Measurements from ENCODE around the gene TTC28. TPM values are rescaled to one million over a fixed set of nuclear protein-coding genes. Genes with fewer than 3 reads are reported as not detected.

The TTC28 gene
- total RNA-seq, 1 donor from 2014 or later = 17.0 TPM

DNA sequence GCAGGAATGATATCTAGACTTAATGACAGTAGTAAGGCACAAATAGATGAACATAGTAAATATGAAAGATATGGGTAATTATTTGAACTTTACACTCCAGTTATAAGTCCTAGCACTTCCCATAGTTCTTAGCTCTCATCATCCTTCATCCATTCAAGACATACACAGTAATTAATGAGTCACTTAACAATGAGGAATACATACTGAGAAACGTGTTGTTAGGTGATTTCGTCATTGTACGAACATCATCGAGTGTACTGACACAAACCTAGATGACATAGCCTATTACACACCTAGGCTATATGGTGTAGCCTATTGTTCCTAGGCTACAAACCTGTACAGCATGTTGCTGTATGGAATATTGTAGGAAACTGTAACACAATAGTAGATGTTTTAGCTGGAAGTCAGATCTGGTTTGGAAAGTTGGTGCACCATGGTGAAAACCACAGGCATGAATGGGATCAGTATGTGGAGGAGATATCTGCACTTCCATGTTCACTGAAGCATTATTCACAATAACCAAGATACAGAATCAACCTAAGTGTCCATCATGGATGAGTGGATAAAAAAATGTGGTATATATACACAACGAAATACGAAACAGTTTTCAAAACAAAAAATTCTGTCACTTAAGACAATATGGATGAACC is 530.7 kb downstream of the TTC28 start:
- ATAC-seq (no peak), DNase-seq (no peak)
- intact Hi-C loops (cut with micrococcal nuclease) = no loop called here

DNA sequence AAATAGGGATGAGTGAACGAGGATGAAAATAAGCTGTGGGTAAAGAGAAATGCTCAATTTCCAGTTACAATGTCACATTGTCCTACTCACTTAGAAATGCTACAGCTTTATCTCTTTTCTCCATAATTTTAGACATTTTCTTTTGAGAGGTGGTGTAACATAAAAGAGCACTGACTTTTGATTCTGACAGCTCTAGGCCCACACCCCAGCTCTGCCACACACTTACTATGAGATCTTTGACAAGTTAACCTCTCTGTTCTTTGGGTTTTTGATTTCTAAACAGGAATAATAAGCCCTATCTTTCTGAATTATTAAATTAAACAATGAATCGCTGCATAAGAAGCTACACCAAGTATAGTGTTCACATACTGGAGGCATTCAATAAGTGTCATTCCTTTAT is 532.2 kb downstream of the TTC28 start:
- intact Hi-C loops (cut with micrococcal nuclease) = no loop called here
- ATAC-seq = no peak

GRCh38 chr22:28146401-28147314 is 533.0 kb downstream of the TTC28 start:
- intact Hi-C loops (cut with micrococcal nuclease) = no loop called here
- DNase-seq (no peak), ATAC-seq (peak; percentile 58)

More for the DNA sequence above, 532.2 kb downstream of the TTC28 start:
- no peak for DNase-seq

DNA sequence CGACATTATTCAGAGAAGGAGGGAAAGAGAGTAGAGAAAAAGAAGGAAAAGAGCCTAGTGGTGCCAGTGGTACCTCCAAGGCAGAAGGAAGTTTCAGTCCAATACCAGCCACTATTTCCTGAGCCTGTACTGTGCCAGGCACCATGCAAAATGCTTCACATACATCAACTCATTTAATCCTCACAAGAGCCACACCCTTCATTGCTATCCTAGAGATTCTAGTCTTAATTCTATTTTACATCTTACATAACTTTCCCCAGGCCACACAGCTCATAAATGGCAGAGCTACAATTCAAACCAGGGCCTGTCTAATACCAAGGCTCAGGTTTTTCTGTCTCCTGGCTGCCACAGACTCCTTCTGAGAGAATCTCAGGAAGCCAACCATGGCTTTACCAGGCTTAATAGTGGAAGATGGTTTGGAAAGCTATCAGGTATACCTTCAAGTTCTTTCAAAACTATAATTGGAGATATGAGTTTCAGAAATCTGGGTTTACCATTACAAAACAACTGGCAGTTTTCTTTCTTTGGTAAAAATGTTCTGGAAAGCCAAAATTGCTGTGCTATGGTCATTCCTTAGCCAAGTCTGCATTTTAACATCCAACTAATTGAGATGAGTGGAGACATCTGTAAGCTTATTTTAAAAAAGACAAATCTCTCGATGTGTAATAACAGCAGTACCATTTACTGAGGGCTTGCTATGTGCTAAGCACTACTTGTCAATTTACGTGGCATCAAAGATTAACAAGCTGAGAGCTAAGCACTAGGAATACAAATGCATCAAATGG is 535.5 kb downstream of the TTC28 start:
- intact Hi-C loops (cut with micrococcal nuclease) = no loop called here
- DNase-seq (no peak), ATAC-seq (peak; percentile 42)

- intact Hi-C loops (cut with micrococcal nuclease) = no loop called here
- DNase-seq (no peak), ATAC-seq (peak; percentile 44)
Measured at GRCh38 chr22:28143241-28143865, 536.3 kb downstream of the TTC28 start.

DNA sequence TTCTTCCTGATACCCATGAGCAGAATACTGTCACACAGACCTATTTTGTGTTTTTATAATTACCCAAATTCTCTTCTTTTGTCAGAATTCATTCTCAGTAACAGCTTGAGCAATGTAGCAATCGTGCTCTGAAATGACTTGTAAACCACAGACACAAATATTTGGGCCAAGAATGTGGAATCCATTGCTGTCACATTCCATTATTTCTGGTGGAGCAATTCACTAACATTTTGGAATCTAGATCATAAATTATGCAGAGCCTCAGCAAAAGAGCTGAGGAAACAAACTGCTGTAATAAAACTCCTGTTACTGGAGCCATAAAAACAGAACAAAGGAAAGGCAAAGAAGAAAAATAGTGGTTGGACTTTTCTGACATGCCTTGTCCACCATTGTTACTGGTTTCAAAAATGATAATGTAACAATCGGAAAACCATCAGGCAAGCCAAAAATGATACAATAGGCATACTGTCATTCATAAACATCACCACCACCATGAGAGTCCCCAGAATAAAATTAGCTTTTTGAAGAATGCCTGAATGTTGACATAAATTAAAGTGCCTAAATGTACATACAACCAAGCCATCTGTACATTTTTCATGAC is 537.2 kb downstream of the TTC28 start:
- intact Hi-C loops (cut with micrococcal nuclease) = no loop called here
- DNase-seq (no peak), ATAC-seq (peak; percentile 71)

DNA sequence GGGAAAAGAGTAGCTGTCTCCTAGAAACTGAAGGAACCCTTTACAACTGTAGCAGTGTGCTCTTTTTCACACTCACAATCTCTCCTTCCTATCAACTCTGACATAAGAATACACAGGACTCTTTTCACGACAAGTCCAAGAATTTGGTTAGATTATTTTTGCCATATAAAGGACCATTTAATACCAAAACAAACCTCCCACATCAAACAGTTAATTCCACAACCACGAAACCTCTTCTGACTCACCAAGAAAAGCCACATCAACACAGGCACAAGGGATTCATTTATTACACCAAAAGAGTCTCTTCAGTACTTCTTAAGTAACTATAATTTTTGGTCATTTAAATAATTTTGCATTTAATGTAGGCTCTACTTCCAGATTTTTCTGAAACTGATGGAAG is 538.0 kb downstream of the TTC28 start:
- ATAC-seq (no peak), DNase-seq (no peak)
- intact Hi-C loops (cut with micrococcal nuclease) = no loop called here

GRCh38 chr22:28139961-28140360 is 539.7 kb downstream of the TTC28 start:
- ATAC-seq = no peak
- intact Hi-C loops (cut with micrococcal nuclease) = no loop called here
- DNase-seq = no peak

- ATAC-seq = no peak
- no peak for DNase-seq
- intact Hi-C loops (cut with micrococcal nuclease) = no loop called here
Measured at GRCh38 chr22:28139516-28139915, 540.1 kb downstream of the TTC28 start.

DNA sequence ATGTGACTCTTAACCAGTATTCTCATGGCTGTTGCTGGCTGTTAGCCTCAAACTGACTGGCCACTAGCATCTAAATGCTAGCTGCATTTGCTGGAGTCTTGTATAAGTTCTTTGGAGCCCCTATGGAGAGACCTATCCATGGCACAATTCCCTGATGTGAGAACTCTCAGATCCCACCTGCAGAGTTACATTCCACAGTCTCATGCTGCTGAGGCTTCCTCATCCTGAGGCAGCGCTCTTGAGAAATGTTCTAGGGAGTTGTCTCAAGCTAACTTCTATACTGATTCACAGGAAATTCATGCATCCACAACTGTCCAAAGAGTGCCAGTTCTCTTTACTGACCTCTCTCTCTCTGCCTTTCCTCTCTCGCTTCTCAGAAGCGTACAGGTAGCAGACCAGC is 542.6 kb downstream of the TTC28 start:
- no peak for DNase-seq
- intact Hi-C loops (cut with micrococcal nuclease) = no loop called here
- no peak for ATAC-seq

DNA sequence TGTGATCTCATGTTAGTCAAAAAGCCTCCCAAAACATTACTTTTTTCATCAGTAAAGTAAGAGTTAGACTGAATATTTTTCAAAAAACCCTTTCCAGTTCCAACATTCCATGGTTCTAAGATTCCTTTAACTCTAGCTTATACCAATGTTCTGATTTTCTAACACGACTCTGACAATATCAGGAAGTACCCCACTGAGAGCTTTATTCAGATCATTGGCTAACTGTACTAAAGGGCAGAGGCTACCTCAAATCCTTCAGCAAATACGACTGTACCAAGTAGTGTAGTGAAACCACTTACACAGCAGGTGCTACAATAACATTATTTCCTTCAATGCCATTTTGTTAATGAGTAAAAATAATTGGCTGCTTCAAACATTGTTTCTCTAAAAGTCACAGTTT is 547.2 kb downstream of the TTC28 start:
- intact Hi-C loops (cut with micrococcal nuclease) = no loop called here
- no peak for ATAC-seq

DNA sequence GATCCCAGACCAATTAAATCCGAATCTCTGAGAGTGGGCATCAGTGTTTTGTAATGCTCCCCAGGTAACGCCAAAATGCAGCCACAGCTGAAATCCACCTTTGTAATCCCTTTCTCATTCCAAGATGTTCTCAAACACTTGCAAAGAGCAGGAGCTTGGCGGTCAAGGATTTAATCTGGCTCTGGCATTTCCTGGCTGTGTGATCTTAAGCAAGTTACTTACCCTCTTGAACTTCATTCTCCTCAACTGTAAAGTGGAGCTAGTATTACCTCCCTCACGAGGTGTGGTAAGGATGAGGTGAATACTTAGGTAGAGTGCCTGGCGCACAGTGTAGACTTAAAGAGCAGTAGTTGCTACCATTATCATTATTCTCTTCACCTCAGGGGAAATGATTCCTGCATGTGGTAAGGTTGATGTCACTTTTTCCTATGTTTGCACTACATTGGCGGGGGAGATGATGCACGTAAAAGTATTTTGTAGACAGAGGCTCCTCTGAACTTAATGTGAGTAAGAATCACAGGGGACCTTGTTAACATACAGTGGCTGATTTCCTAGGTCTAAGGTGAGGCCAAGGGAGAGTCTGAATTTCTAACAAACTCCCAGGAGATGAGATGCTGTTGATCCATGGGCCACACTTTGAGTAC is 550.2 kb downstream of the TTC28 start:
- intact Hi-C loops (cut with micrococcal nuclease) = no loop called here
- DNase-seq (no peak), ATAC-seq (no peak)

More for the DNA sequence above, 547.2 kb downstream of the TTC28 start:
- DNase-seq = no peak

DNA sequence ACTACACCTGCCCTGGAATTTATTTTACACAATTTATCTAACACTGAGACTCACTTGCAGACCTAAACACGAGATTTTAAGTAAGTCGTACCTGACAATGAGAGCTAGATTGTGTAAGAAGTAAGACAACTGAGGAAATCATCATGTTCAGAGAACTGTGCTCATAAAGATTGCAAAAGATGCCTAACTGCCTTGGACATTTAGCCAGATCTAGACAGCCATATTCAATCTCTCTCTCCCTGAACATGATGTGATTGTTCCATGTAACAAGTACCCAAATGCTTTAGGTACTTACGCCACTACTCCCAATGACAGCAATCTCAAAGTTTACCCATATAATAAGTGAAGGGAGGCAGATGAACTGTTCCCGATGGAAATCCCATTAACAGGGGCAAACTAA is 550.8 kb downstream of the TTC28 start:
- intact Hi-C loops (cut with micrococcal nuclease) = no loop called here
- no peak for ATAC-seq
- DNase-seq = no peak

GRCh38 chr22:28125799-28126198 is 553.8 kb downstream of the TTC28 start:
- intact Hi-C loops (cut with micrococcal nuclease) = no loop called here
- ATAC-seq (no peak), DNase-seq (no peak)

DNA sequence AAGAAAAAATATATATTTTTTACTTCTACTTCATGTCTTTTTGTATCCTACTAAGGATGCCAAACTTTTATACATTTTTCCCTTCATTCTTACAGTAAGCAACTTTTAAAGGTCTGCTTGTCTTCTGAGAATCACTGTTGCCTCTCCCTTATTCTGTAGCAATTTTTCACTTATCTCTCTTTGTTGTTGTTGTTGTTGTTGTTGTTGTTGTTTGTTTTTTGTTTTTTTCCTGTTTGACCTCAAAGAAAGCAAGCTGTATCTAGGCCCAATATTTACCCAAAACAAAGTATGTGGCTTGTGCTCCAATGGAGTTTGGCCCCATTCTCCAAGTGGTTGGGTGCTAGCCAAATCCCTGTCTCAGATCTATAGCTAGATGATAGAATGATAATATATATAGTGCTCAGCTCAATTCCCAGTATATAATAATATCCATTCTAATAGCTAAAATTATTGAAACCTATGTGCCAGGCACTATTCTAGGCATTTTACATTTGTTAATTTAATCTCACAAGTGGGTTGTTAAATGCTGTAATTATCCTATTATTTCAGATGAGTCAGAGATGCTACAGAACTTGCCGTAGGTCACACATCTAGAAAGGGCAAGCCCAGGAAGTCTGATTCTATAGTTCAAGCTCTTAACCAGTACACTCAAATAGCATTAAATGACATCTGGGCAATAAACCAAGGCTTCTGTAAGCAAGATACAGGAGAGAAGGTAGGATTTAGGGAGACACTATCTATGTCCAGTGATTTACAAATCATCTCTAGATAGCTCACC is 555.5 kb downstream of the TTC28 start:
- intact Hi-C loops (cut with micrococcal nuclease) = no loop called here
- ATAC-seq = no peak
- DNase-seq = no peak

DNA sequence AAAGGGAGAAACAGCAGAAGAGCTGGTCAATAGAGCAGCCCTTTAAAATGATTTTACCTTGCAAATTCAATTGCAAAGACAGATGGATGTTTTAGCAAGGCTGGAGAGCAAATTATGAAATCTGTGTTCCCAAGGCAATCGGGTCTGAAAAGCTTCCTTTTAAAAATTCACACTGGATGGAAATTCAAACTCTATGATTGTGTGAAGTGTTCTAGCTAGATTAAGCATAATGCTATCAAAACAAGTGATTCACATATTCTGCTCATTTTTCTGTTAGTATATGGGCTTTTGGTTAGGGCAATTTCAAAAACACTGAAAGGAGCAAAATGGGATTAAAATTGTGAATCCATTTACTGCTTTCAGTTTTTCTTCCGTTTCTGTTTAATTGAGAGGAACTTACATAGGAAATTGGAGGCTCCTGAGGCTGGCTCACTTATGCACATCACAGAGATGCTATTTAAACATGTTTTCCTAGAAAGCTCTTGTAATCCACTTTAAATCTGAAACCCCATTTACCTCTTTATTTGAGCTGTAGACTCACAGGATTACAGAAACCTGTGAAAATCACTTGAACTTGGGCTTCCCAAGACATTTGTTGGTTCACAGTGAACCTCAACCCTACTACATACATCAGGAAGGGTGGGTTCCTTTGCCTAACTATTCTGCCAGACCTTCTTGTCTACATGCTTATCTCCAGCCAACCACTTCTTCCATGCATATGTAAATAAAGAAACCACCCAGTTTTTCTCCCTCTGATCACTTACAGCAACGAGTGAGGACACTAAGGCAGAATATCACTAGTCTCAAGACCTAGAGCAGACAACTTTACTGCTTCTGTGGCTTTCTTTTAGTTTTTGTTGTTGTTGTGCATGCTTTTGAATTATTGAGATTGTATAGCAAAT is 558.7 kb downstream of the TTC28 start:
- ATAC-seq = no peak

More for the DNA sequence above, 558.7 kb downstream of the TTC28 start:
- intact Hi-C loops (cut with micrococcal nuclease) = no loop called here
- no peak for DNase-seq
